Bronchial epithelial cell (primary cell): Measurements from ENCODE around the gene FN3KRP. TPM values are rescaled to one million over a fixed set of nuclear protein-coding genes. Genes with fewer than 3 reads are reported as not detected.
"Not testable (repeated sequence)": the region's sequence is repeated elsewhere in the genome, so short reads cannot be mapped to it uniquely, and the experiment has no call there.

ENCODE experiments used
- DNase-seq: peaks from one replicate; pipeline ENCODE4 v3.0.0-alpha.2; 2010; ENCODE audit warnings: low read depth
- FAIRE-seq: peaks from 2 replicates; lab custom pipeline; 2011; peaks lifted over from hg19 to GRCh38; lab: Jason Lieb, UNC
- H3K27me3 ChIP-seq: 2 replicates; pipeline ENCODE4 v1.5.1; 2011; ENCODE audit warnings: low read length; ENCODE audit not compliant: control insufficient read depth, insufficient read depth
- H3K36me3 ChIP-seq: 2 replicates; pipeline ENCODE4 v1.5.1; 2011; ENCODE audit warnings: low read length; ENCODE audit not compliant: control insufficient read depth, insufficient read depth
- H3K4me3 ChIP-seq: 2 replicates; pipeline ENCODE4 v1.5.1; 2011; ENCODE audit warnings: mild to moderate bottlenecking, low read depth, low read length, control low read depth
- CTCF ChIP-seq: IDR thresholded peaks from 2 replicates; pipeline ENCODE4 v1.5.1; 2011; ENCODE audit warnings: mild to moderate bottlenecking, moderate library complexity, low read length, control low read depth, inconsistent platforms; ENCODE audit not compliant: insufficient read depth, severe bottlenecking
- total RNA-seq: library from RNA; depleted of rRNA; stranded (reverse); fragments of >200 nt; gene quantifications from 2 replicates; pipeline ENCODE4 v1.2.1, GENCODE V29; 2014

The FN3KRP gene
- total RNA-seq, 1 donor from 2014 or later = 21.3 TPM

- FAIRE-seq (no peak), DNase-seq (peak; percentile 81)
- Histone ChIP-seq H3K4me3 (no peak overlapping the region), H3K27me3 (no peaks in the 10 kb centered on the region), H3K36me3 (peaks cover 17% of the 10 kb centered on the region)
- no peak for TF ChIP-seq CTCF
Measured at GRCh38 chr17:82772026-82772425, 55.5 kb downstream of the FN3KRP start.

DNA sequence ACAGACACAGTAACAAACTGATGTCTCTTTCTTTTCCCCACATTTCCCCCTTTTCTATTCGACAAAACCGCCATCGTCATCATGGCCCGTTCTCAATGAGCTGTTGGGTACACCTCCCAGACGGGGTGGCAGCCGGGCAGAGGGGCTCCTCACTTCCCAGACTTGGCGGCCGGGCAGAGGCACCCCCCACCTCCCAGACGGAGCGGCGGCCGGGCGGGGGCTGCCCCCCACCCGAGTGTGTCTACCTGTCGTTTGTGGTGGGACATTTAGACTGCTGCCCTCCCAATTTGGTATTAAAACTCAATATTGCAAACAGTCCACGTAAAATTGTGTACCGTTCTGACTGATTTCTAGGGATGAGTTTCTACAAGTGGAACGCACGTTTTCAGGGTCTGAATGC is 58.0 kb downstream of the FN3KRP start:
- H3K4me3 ChIP-seq, H3K27me3 ChIP-seq, DNase-seq, FAIRE-seq: not testable (repeated sequence)
- H3K36me3 ChIP-seq = peaks cover 10% of the 10 kb centered on the region

- Histone ChIP-seq H3K36me3 (peaks cover 11% of the 10 kb centered on the region), H3K27me3 (no peaks in the 10 kb centered on the region), H3K4me3 (peak overlapping the region; percentile 17)
- DNase-seq = peak; percentile 39
- TF ChIP-seq CTCF = peak; percentile 92
- FAIRE-seq = no peak
Measured at GRCh38 chr17:82775001-82775823, 58.7 kb downstream of the FN3KRP start.

- DNase-seq = no peak
- TF ChIP-seq CTCF = no peak
- FAIRE-seq = no peak
- no peak overlapping the region for H3K4me3 ChIP-seq
- H3K27me3 ChIP-seq = no peaks in the 10 kb centered on the region
- peaks cover 11% of the 10 kb centered on the region for H3K36me3 ChIP-seq
Measured at GRCh38 chr17:82776454-82776853, 59.9 kb downstream of the FN3KRP start.

Other genes starting within 250 kb of the FN3KRP start
- 38.8 and 44.0 TPM in 2 replicates for gene FOXK2, start 197.0 kb upstream of the FN3KRP start, total RNA-seq
- gene WDR45B, start 68.3 kb upstream of the FN3KRP start, total RNA-seq = 90.8 and 94.7 TPM in 2 replicates
- gene RAB40B, start 18.0 kb upstream of the FN3KRP start, total RNA-seq = 3.4 and 4.9 TPM in 2 replicates
- 3.7 and 4.5 TPM in 2 replicates for gene FN3K, start 18.9 kb downstream of the FN3KRP start, total RNA-seq
- 22.6 and 23.3 TPM in 2 replicates for gene TBCD, start 35.4 kb downstream of the FN3KRP start, total RNA-seq
- 3.2 and 13.8 TPM in 2 replicates for gene ZNF750, start 123.3 kb downstream of the FN3KRP start, total RNA-seq